Omental fat pad (tissue), 4 donors: ENCODE results near the gene OR6K6. TPM values are rescaled to one million over a fixed set of nuclear protein-coding genes. Genes with fewer than 3 reads are reported as not detected.

Experiments used
- ATAC-seq: fragments of 150-250 bp; one replicate; pipeline ENCODE4 v1.9.1; 2016; ENCODE audit warnings: mild to moderate bottlenecking, moderate library complexity; ENCODE audit not compliant: low FRiP score
- DNase-seq: peaks from one replicate; pipeline ENCODE4 v3.0.0-alpha.2; 2019; ENCODE audit warnings: low spot score
- total RNA-seq, 4 donors: library from RNA; depleted of rRNA; stranded (reverse); fragments of >200 nt; gene quantifications; one replicate each; pipeline ENCODE4 v1.1.0, GENCODE V29; 2016
- TF ChIP-seq, protein P1 (sequence below), 3 donors: fragments of 450-650 bp; IDR thresholded peaks; one replicate each; pipeline ENCODE4 v1.5.1; 2016 to 2017; ENCODE audit warnings: antibody characterized with exemption in 3 of 3, mild to moderate bottlenecking in 3 of 3, moderate library complexity in 2 of 3

OR6K6 gene
- total RNA-seq, 4 donors from 2014 or later, result not detected

DNA sequence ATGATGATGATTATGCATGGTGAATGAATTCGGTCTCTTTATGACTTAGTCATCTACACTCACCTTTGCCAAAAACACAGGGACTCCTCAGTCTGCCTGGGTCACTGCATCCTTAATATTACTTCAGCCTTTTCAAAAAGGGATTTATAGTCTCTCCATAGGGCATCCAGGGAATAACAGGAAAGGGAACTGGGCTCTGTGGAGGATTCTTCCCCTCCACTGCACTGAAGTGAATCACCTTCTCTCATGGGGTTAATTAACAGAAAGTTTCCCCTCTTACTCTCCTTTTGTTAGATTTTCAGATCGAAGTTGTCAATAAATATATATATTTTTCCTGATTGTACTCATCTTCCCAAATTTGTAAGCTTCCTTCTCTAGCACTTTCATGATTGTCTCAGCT is 33.9 kb upstream of the OR6K6 start, which contains the start of gene OR6K3:
OR6K3 (minus strand) TSS at position 101 of the 400 bp plus-strand sequence. CDS start 2,605 bp downstream, outside the sequence.
- ATAC-seq (no peak), DNase-seq (no peak)
- TF ChIP-seq, protein P1, sequence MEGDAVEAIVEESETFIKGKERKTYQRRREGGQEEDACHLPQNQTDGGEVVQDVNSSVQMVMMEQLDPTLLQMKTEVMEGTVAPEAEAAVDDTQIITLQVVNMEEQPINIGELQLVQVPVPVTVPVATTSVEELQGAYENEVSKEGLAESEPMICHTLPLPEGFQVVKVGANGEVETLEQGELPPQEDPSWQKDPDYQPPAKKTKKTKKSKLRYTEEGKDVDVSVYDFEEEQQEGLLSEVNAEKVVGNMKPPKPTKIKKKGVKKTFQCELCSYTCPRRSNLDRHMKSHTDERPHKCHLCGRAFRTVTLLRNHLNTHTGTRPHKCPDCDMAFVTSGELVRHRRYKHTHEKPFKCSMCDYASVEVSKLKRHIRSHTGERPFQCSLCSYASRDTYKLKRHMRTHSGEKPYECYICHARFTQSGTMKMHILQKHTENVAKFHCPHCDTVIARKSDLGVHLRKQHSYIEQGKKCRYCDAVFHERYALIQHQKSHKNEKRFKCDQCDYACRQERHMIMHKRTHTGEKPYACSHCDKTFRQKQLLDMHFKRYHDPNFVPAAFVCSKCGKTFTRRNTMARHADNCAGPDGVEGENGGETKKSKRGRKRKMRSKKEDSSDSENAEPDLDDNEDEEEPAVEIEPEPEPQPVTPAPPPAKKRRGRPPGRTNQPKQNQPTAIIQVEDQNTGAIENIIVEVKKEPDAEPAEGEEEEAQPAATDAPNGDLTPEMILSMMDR (IDR thresholded peaks at IDR 0.05), result no peak

DNA sequence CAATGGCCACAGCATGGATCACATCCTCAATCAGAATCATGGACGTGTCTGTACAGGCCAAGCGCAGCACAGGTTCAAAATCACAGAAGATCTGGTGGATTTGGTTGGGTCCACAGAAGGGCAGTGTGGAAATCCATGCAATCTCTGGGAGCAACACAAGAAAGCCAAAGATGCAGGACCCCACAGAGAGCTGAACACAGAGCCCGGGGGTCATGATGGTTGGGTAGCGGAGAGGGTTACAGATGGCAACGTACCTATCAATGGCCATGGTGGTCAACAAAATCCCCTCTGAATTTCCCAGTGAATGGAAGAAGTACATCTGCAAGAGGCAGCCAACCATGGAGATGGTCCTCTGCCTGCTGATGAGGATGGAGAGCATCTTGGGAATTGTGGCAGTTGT is 30.1 kb upstream of the OR6K6 start:
- TF ChIP-seq, protein P1 (IDR thresholded peaks at IDR 0.05), result no peak
- DNase-seq (no peak), ATAC-seq (no peak)

DNA sequence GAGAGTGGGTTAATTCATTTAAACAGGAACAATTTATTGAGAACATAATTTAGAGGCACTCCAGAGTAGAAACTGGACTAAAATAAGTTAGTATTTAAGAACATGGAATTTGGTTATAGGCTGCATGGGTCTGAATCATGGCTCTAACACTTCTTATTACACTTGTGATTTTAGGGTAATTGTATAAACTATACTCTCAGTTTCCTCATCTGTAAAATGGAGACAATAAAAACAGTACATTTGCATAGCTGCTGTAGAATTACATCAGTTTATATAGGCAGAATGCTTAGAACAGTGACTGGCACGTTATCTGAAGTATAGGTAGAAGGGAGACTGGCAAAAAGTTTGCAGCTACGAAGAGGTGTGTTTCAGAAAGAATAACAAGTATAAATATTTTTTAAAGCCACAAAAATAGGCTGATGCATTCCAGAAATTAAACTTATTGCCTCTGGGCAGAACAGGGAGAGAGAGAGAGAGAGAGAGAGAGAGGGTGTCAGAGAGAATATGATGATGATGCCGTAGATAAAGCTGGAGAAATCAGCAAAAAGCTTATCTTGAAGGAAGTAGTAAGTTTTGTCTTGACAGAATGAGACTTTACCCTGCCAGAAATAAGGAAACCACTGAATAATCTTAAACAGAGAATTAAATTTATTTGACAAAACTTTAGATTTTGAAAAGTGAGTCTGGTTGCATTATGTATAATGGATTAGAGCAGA is 25.9 kb upstream of the OR6K6 start:
- no peak for ATAC-seq
- TF ChIP-seq, protein P1 (IDR thresholded peaks at IDR 0.05), result no peak
- no peak for DNase-seq

DNA sequence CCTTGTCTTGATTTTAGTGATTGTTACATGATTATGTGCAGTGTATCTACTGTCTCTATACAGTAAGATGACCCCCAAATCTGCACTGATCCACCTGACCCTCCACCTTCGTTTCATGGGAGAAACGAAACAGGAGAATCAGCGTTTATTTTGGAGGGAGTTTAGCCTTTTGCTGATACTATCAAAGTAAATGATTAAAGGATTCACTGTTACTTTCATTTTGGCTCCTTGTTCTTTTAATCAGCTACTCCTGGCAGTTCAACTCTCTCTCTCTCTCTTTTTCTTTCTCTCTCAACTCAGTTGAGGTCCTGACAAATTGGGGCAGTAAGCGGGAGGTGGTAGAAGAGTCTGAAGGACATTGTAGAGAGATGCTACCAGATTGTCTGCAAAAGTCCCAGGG is 24.1 kb upstream of the OR6K6 start:
- TF ChIP-seq, protein P1 (IDR thresholded peaks at IDR 0.05), result no peak
- no peak for ATAC-seq

DNA sequence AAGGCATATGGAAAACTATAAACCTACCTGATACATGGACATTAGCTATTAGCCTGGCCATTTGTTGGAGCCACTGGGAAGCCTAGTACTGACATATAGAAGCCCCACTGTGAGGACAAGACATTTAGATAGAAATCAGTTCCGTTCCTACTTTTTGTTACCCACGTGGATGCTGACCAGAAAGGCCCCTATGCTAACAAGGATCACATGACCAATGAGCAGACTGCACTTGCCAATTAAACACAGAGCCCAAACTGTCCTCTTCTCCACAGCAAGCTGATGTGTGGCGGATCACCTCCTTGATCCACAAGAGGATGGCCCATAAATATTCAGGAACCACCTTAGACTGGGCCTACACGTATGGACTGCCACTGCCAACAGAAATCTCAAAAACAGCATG is 22.8 kb upstream of the OR6K6 start:
- no peak for DNase-seq
- no peak for ATAC-seq
- TF ChIP-seq, protein P1 (IDR thresholded peaks at IDR 0.05), result no peak

More for the DNA sequence above, 24.1 kb upstream of the OR6K6 start:
- no peak for DNase-seq

DNA sequence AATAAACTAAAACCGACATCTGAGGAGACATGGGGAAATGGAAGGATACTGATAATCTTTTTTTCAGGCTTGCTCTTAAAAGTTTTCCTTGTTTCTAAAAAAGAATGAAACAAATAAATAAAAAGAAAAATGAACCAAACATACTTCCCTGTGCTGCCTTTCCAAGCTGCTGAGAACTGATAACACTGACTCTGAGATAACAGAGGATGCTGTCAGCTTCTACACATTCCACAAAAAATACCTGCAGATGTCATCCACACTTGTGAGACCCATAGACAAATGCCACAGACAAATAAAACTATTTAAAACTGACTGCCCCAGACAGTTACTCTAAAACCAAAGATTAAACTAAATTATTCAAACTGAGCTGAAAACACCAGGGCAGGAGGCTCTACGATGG is 22.0 kb upstream of the OR6K6 start:
- DNase-seq (no peak), ATAC-seq (no peak)
- TF ChIP-seq, protein P1 (IDR thresholded peaks at IDR 0.05), result no peak

DNA sequence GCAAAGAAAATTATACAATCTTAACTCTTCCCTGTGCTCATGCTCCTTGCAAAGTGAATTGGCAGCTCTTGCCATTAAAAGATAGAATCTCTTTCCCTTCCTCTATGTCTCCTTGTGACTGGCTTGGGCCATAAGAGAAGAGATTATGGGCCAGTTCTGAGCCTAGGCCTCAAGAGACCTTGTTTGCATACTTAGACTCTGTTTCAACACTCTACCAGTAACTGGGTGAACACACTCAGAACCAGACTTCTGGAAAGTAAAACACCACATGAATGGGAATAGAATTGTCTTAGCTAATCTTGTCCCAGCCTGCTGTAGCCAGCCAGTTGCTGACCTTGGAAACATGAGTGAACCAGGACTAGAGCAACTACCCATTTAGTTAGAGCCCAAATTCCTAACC is 18.7 kb upstream of the OR6K6 start:
- DNase-seq, result no peak
- ATAC-seq, result no peak
- TF ChIP-seq, protein P1 (IDR thresholded peaks at IDR 0.05), result no peak
